ENCODE measurements around the gene MYPOP.
"Not testable (repeated sequence)": the region's sequence is repeated elsewhere in the genome, so short reads cannot be mapped to it uniquely, and the experiment has no call there.

MYPOP gene

DNA sequence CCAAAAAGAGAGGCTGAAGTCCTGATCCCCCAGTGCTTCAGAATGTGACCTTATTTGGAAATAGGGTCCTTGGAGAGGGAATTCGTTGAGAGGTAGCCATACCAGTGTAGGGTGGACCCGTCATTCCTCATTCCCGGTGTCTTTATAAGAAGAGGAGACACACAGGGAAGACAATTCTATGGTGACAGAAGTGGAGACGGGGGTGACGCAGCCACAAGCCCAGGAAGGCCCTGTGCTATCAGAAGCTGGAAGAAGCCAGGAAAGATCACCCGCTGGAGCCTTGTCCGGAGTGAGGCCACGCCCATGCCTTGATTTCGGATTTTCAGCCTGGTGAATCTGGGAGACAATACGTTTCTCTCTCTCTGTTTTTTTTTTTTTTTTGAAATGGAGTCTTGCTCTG lies 2.6 kb upstream of the MYPOP start:
- DNase-seq, result no peak

DNA sequence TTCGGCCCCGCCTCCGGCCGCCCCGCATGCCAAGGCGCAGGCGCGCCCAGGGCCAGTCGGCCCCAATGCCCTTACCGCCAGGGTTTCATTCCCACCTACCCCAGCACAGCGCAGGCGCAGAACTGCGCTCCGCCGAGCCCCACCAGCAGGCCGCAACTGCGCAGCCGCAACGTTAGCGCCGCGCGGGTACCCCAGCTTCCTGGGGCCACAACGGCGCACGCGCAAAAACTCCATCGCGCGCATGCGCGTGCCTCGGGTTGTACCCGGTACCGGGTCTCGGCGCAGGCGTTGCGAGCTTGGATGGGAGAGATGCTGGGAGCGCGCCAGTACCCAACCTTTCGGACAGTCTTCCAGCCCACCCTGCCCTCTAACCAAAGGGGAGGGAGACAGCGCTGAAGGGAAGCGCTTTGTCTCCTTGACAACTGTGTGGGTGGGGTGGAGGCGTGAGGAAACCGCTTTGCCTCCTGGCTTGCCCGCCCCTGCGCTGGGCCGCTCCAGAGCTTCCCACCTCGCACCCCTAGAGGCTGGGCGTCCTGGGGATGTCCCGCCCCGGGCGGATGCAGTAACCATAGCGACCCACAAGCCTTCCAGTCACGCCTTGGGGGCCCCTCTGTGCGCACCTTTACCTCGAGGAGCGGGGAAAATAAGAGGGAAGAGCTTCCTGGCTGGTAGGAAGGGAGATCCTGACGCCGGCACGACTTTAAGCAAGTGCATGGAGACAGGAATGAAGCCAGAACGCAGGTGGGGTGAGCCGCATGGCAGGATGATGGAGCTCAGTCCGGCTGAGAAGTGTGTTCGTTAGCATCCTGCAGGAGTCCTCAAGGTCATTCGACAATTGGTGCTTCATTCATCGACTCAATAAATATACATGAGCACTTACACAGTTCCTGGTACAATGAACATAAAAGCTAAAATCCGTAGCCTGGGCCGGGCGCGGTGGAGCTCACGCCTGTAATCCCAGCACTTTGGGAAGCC lies 525 bp upstream of the MYPOP start:
- DNase-seq, result peak; percentile 99

DNA sequence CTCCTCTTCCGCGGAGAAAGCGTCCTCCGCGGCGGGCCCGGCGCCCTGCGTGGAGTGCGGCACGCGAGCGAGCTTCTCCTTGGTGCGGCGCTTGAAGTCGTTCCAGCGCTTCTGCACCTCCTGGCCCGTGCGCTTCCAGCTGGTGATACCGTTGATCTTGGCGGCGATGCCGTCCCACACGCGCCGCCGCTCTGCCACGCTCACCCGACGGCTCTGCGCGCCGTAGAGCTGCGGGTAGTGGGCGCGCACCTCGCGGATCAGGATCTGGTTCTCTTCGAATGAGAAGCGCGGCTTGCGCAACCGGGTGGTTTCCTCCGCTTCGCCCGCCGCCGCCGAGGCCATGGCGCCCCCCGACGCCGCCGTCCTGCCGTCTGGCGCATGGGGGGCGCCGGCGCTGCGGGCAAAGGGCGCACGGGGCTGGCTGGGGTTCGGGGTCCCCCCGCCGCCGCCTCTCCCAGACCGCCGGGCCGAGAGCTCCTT lies 941 bp downstream of the MYPOP start:
- no peak for DNase-seq

DNA sequence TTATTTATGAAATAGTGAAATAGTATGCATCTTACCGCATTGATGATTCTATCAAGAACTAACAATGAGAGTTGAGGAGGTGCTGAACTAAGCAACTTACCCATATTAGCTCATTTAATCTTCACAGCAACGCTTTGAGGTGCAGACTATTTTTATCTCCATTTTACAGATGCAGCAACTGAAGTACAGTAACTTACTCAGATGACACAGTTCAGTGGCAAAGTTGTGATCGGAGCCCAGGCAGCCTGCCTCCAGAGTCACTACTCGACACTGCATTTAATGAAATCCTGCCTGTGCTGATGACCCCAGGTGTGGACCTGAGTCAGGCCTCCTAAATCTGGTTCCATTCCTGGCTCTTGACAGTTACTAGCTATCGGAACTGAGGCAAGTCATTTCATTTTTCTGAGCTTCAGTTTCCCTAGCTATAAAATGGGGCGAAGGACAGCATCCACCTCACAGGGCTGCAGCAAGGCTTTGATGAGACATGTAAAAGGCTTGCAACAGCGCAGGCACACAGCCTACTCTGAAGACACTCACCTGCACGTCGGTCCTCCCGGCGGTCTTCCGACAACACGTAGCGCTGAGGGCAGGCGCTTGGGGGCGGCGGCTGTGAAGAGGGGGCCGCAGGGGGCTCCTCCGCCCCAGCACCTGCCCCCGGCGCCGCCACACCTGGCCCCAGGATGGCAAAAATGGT lies 1.5 kb downstream of the MYPOP start:
- DNase-seq, result no peak

DNA sequence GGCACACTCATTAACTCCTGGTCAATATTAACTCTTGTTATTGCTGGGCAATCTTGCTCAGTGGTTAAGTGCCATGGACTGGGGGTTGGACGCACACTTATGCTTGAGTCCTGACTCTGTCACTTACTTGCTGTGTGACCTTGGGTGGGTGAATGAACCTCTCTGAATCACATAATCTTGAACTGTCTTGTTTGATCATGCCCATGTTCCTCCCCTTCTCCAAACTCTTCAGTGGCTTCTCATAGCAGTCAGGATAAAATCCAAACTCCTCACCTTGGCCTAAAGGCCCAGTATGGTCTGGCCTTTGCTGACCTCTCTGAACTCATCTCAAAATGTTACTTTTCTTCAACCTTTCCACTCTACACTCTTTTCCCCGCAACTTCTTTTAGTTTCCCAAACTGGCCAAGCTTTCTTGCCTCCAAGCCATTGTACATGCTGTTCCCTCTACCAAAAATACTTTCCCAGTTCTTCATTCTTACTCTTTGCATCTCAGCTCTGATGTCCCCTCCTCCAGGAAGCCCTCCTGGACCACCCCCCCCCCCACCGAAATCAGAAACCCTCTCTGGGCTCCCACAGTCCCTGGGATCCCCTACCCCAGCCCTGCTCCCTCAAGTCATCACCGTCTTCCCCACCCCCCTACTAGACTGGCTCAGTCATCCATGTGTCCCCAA lies 2.4 kb downstream of the MYPOP start:
- DNase-seq, result no peak

DNA sequence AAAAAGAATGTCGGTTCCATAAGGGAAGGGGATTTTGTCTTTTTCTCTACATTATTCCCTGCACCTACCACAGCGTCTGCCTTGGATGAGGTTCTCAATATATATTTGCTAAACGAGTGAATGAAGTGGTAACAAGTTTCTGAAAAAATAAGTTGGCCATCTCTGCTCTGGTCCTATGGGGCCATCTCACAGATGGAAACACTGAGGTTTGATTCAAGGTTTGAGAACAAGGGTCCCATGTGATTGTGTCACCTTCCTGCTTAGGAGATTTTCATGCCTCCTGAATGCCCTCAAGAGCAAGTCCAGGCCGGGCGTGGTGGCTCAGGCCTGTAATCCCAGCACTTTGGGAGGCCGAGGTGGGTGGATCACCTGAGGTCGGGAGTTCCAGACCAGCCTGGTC lies 3.2 kb downstream of the MYPOP start:
- no peak for DNase-seq

DNA sequence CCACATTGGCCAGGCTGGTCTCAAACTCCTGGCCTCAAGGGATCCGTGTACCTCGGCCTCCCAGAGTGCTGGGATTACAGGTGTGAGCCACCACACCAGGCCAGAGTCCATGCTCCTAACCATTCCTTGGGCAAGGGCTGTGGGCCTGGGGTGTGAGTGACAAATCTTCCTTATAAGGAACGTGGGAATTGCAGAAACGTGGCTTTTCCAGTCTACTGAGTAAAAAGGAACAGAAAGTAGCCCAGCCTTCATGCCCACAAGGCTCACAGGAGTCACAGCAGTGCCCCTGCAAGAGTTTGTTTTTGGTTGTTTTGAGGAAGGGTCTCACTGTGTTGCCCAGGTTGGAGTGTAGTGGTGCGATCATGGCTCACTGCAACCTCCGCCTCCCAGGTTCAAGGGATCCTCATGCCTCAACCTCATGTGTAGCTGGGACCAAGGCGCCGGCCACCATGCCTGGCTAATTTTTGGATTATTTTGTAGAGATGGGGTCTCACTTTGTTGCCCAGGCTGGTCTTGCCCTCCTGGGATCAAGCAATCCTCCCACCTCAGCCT lies 5.1 kb downstream of the MYPOP start:
- DNase-seq, result no peak

DNA sequence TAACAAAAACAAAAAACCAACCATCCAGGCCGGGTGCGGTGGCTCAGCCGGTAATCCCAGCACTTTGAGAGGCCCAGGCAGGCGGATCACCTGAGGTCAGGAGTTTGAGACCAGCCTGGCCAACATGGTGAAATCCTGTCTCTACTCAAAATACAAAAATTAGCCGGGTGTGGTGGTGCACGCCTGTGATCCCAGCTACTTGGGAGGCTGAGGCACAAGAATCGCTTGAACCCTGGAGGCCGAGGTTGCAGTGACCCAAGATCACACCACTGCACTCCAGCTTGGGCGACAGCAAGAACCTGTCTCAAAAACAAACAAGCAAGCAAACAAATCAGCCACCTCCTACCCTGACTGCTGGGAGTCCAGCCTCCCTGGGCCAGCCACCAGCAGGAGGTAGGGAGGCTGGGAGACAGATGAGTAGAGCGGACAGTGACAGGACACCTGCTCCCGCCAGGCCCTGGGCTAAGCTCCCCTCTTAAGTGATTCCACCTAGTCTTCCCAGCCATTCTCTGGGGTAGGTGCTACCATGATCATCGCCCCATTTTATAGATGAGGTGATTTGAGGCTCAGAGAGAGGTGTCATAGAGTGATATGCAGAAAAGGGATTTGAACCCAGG lies 6.3 kb downstream of the MYPOP start:
- not testable (repeated sequence) for DNase-seq

DNA sequence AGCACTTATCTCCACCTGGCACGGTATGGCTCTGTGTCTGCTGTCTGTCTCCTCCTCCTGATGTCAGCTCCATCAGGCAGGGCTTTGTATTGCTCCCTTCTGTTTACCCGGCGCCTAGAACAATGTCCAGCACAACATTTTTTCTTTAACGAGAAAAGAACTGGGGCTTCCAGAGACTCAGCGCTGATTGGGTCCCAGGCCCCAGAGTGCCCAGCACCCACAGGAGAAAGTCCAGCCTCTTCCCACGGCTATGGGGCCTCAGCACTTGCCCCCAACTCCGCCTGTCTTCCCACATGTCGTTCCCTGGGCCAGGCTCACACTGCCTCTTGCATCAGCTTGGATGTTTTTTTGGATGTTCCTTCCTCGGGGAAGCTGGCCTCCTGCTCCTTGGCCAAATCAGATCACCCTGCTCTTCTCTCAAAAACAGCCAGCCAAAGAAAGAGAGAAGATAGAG lies 6.9 kb downstream of the MYPOP start:
- DNase-seq, result no peak

DNA sequence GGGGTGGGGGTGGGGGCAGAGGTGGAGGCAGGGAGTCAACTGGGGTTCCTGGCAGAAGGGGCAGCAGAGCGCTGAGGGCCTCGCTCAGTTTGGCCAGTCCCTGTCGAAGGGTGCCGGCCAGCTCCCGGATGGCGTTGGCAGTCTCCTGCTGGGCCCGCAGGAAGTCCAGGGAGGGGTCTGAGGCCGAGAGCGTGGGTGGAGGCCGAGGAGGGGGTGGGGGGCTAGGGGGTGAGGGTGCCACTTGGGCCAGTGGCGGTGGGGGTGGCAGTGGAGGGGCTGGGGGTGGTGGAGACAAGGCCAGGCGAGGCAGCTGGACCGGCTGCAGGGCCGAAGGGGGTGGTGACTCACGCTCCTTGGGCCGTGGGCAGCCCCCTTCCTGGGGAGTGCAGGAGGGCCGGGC lies 11.5 kb downstream of the MYPOP start:
- DNase-seq, result no peak

DNA sequence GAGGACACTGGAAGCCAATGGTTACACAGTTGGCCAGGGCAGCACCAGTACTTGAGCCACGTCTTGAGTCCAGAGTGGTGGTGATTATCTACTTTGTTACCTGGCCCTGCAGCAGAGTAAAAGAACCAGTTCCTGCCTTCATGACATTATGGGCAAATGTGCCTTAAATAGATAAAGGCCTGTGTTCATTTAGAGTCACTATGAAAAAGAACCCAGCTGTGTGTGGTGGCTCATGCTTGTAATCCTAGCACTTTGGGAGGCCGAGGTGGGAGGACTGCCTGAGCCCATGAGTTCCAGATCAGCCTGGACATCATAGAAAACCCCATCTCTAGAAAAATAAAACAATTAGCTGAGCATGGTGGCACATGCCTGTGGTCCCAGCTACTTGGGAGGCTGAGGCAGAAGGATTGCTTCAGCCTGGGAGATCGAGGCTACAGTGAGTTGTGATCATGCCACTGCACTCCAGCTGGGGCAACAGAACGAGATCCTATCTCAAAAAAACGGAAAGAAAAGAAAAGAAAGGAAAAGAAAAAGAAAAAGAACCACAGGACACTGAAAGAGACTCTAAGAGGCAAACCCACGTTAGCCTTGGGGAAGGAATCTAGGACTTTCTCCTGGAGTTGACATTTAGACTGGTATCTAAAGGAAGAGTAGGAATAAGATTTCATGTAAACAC lies 13.1 kb downstream of the MYPOP start:
- DNase-seq, result no peak

DNA sequence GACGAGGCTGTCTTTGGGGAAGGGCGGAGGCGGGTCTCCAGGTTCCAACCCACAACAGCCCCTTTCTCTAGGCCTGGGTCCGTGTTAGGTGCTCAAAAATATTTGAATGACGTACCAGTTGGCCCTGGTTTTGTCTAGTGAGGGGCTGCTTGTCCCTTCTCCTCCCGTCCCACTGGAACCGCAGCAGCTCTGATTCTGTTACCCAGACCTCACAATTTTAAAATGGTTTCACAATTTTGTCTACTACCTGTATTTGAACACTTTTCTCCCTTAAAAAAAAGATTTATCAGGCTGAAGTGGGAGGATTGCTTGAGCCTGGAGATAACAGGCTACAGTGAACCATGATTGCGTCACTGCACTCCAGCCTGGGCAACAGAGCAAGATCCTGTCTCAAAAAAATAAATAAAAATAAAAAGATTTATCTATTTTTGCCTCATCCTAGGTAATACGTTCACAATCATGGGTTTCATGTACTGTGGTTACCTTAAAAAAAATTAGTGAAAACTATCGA lies 15.2 kb downstream of the MYPOP start:
- no peak for DNase-seq

DNA sequence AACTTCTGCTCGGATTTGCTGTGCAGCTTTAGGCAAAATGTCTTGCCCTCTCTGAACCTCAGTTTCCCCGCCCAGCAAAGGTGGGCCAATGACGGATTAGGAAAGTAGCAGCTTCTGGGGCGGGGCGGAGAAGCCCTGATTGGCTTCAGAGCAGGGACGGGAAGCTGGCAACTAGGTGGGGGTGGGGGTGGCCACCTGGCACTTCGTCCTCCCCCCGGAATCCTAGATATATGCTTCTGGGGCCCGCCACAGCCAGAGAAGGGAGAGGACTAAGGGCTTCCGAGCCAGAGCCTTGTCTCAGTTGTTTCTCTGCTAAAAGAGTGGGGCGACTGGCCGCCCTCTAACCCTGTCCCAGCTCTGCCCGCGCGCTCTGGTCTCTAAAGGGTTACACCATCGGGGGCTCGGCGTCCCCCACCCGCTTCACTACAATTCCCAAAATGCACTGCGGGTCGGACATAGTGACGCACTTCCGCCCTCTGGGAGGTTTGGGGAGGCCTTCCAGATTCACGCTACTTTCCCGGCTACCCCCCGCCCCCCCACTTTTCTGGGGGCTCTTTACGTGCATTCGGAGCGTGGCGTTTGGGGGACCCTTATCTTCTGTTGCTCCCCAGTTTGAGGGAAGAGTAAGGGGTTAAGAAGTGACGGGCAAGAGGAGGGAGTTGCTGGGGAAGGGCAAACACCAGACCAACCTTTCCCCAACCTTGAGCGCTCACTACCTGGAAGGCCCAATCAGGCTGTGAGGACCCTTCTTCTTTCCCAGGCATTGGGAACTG lies 15.8 kb downstream of the MYPOP start:
- DNase-seq, result peak; percentile 51

DNA sequence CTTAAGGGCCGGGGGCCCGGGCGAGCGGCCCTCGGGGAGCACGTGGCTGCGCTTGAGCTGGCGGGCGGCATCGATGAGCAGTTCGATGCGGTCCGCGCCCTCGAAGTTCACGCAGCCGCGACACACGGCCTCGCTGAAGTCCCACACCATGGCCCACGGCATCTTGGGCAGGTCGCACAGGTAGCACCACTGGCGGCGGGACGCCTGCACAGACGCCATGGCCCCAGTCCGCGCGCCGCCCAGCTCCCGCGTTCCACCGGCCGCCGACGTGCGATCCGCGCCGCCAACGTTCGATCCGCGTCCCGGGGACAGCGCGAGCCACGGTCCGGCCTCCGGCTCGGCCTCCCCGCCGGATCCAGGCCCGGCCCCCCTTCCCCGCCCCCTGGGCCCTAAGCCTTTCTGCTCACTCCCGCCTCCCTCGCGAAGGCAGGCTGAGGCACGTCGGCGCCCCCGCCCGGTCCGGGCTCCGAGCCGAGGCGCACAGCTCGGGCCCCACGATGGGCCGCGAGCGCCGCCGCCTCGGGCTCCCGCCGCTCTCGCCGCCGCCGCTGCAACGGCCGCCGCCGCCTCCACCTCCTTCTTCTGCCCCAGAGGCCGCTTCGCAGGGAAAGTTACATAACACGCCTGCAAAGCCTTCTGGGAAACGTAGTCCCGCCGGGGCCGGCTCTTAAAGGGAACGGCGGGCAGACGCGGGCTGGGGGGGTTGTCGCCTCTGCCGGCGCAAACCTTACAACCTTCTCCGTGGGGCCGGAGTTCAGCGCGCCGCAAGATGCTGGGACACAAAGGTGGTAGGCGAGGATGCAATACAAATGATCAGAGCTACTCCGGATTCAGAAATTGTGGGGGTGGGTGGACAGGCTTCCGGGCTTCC lies 16.6 kb downstream of the MYPOP start, which contains the start of gene IRF2BP1:
Gene IRF2BP1, minus strand, starts transcription at position 586 of the 871 bp plus-strand sequence. Its CDS starts 367 bp downstream, at position 219.
- DNase-seq, result peak; percentile 62

DNA sequence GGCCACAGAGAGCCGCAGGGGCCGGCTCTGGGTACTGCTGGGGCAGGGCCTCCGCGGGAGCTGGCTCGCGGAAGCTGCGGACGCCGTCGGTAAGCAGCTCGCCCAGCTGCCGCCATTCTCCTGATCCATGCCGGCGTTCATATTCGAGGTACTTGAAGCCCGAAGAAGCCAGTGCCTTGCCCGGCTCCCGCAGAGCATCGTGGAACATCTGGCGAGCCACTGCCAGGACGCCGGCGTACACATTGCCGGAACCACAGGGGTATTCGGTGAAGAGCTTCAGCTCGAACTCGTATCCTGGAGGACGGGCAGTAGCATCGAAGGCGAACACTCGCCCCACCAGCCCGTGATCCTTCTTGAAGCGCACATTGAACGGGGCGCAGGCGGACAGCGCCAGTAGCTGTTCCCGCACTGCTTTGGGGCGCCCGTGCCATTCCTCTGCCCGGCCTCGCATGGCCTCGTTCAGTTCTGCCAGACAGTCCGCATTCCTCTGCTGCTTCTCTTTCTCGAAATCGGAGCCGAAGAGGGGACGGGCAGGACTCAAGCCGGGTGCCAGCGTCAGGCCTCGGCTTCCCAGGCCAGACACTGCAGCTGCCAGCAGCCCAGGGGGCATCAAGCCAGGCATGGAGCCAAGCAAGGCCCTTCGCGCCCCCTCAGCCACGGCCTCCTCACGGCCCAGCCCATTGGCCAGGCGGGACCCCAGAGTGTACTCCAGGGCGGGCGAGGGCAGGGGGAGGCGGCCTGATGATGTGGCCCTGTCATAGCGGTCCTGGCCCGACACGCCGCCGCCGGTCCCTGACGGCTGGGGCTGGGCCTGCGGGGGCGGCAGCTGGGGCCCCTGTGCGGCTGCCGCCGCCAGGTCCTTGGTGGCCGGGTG lies 17.5 kb downstream of the MYPOP start:
- no peak for DNase-seq

DNA sequence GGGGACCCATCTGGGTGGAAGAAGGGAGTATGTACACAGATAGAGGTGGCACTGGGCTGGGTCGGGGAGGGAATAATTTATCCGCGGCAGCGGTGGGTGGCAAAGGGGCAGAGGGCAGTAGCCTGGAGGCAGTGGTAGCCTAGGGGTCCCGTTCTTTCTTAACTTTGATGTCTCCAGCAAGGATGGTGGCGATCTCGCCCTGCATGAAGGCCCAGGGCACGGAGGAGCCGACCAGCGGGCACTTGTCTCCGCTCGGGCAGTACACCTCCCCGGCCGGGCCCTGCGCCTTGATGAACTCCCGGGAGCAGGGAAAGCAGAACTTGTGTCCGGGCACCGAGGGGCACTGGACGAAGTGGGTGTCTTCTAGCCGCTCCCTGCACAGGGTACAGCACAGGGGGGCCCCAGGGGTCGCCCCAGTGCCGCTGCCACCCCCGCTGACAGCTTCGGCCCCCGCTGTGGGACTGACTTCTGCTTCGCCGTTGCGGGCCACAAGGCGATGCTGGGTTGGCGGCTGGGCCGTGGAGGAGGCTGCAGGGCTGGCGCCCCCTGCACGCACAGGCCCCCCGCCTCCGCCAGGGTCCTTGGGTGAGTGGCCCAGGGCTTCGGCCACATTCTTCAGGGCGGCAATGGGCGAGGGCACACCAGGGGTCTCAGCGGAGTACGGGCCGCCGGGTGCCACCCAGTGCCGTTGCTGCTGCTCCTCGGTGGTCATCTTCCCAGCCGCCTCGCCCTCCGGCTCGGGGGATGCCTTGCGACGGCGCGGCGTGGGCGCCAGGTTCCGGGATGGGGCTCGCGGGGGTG lies 18.3 kb downstream of the MYPOP start:
- no peak for DNase-seq

DNA sequence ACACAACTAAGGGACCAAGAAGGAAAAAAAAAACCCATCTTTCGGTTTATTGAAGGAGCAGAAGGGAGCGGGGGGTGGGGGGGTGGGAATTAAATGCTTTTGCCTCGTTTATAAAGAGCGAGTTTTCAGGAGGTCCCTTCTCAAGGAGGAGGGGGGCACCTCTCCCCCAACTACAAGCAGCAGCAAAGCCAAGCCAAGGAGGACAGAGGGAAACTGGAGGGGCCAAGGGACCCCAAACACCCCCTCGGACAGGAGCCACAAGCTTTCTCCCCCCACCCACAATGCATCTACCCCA lies 18.9 kb downstream of the MYPOP start:
- no peak for DNase-seq
